ENCODE measurements around the gene FBXO45. TPM values are rescaled to one million over a fixed set of nuclear protein-coding genes. Genes with fewer than 3 reads are reported as not detected.

FBXO45 gene
- total and polyA plus RNA-seq, 9 of the 15 experiments (the other 6 are each of a cell fraction or from before 2014, with no cell fraction given): 15.2 to 52.8 (median 37.0) TPM

- Histone ChIP-seq H3K9ac (ENCODE audit: insufficient read depth in 1 of 2, low read depth in 2 of 2, low read length in 2 of 2) (no peak overlapping the region), H4K20me1 (replicated peaks; ENCODE audit: control insufficient read depth, insufficient read depth, low read length) (no peaks in the 10 kb centered on the region), H2AFZ (ENCODE audit: low read depth, low read length) (peak overlapping the region; percentile 83), H3K9me3 (replicated peaks; ENCODE audit: control insufficient read depth, insufficient read depth, low read depth, low read length) (no peaks in the 10 kb centered on the region), H3K4me2 (ENCODE audit: insufficient read depth, low read length) (no peak overlapping the region; the same call in 1 of the 2 replicates), H3K36me3 (ENCODE audit: control insufficient read depth, insufficient read depth, low read length) (no peaks in the 10 kb centered on the region), H3K27ac (ENCODE audit: extremely low read depth, low read depth, low read length) (no peak overlapping the region), H3K79me2 (ENCODE audit: control insufficient read depth, insufficient read depth, low read length) (no peaks in the 10 kb centered on the region), H3K4me1 (replicated peaks in 1 of 2; ENCODE audit: control insufficient read depth in 2 of 2, insufficient read depth in 2 of 2, low read length in 2 of 2) (peaks cover 8 to 21% of the 10 kb centered on the region in 2 experiments; a peak in 4 of 5 replicates), H3K9me1 (ENCODE audit: control insufficient read depth, insufficient read depth, low read length) (no peaks in the 10 kb centered on the region), H3K4me3 (no peak overlapping the region), H3K27me3 (ENCODE audit: control insufficient read depth in 2 of 2, insufficient read depth in 2 of 2, low read length in 2 of 2) (no peaks in the 10 kb centered on the region)
- peak; percentile 29 for FAIRE-seq
- TF ChIP-seq RBM25 (IDR thresholded peaks at IDR 0.05; ENCODE audit: low read depth, low read length, severe bottlenecking): peak; percentile 46
- TF ChIP-seq E2F4 (CRISPR knock-in tag; IDR thresholded peaks at IDR 0.05; ENCODE audit: low read depth): no peak
- TF ChIP-seq KDM1A (IDR thresholded peaks at IDR 0.05): 0 out of 4 replicates have a peak, but pooled peaks have one; percentile 13 to 25
- TF ChIP-seq ZNF121 (CRISPR knock-in tag; conservative IDR thresholded peaks at IDR 0.05): peak; percentile 72
- ATAC-seq: no peak
- intact Hi-C loops (cut with micrococcal nuclease) (no loop called here), in situ Hi-C loops (cut with MboI) (loop anchor here (10.0 kb wide), 1 partner anchor 374 kb away; no protein-coding TSS in a partner anchor)
- BruUV-seq (replicated peaks): no TSS peak
- CTCF ChIA-PET (ENCODE audit: low intra/inter-chr PET ratio): interaction anchor here (0.6 kb wide), 1 partner anchor 587 kb away, joined by 3 read pairs; no protein-coding TSS in a partner anchor
- POLR2A ChIA-PET: no interaction called here
- no peak for DNase-seq (ENCODE audit: extremely low read depth in 1 of 4, low spot score in 3 of 4)
- WGBS (ENCODE audit: insufficient coverage, low coverage, missing lambda C conversion rate): 79% methylated on average over 7 of the region's 7 CpGs
Observed at GRCh38 chr3:196600359-196600758, 31.9 kb downstream of the FBXO45 start.

- no peak overlapping the region for H3K9ac ChIP-seq (ENCODE audit: insufficient read depth in 1 of 2, low read depth in 2 of 2, low read length in 2 of 2)
- no TSS peak for BruUV-seq (replicated peaks)
- no peaks in the 10 kb centered on the region for H4K20me1 ChIP-seq (replicated peaks; ENCODE audit: control insufficient read depth, insufficient read depth, low read length)
- H3K9me3 ChIP-seq (replicated peaks; ENCODE audit: control insufficient read depth, insufficient read depth, low read depth, low read length): no peaks in the 10 kb centered on the region
- DNase-seq (ENCODE audit: extremely low read depth in 1 of 4, low spot score in 3 of 4) (no peak), FAIRE-seq (no peak), ATAC-seq (no peak)
- no peaks in the 10 kb centered on the region for H3K27me3 ChIP-seq (ENCODE audit: control insufficient read depth in 2 of 2, insufficient read depth in 2 of 2, low read length in 2 of 2)
- POLR2A ChIA-PET: no interaction called here
- H3K4me3 ChIP-seq: no peak overlapping the region
- H3K79me2 ChIP-seq (ENCODE audit: control insufficient read depth, insufficient read depth, low read length): no peaks in the 10 kb centered on the region
- TF ChIP-seq MECOM (CRISPR knock-in tag; IDR thresholded peaks at IDR 0.05): no peak
- TF ChIP-seq TCF15 (CRISPR knock-in tag; IDR thresholded peaks at IDR 0.05): no peak
- TF ChIP-seq KAT7 (CRISPR knock-in tag; IDR thresholded peaks at IDR 0.05; ENCODE audit: borderline replicate concordance): no peak
- TF ChIP-seq ZEB2 (IDR thresholded peaks at IDR 0.05): no peak
- no peak for TF ChIP-seq GABPB1 (CRISPR knock-in tag; IDR thresholded peaks at IDR 0.05)
- TF ChIP-seq RAD21 (CRISPR knock-in tag; conservative IDR thresholded peaks at IDR 0.05 in 1 of 2, IDR thresholded peaks at IDR 0.05 in 1 of 2): no peak
- H3K9me1 ChIP-seq (ENCODE audit: control insufficient read depth, insufficient read depth, low read length): no peaks in the 10 kb centered on the region
- no peaks in the 10 kb centered on the region for H3K36me3 ChIP-seq (ENCODE audit: control insufficient read depth, insufficient read depth, low read length)
- intact Hi-C loops (cut with micrococcal nuclease): no loop called here
- H2AFZ ChIP-seq (ENCODE audit: low read depth, low read length): no peak overlapping the region
- in situ Hi-C loops (cut with MboI): loop anchor here (10.0 kb wide), 1 partner anchor 372 kb away; no protein-coding TSS in a partner anchor
- CTCF ChIA-PET (ENCODE audit: low intra/inter-chr PET ratio): no interaction called here
- WGBS (ENCODE audit: insufficient coverage, low coverage, missing lambda C conversion rate): 67% methylated on average over 6 of the region's 6 CpGs
- H3K27ac ChIP-seq (ENCODE audit: extremely low read depth, low read depth, low read length): no peak overlapping the region
- H3K4me2 ChIP-seq (ENCODE audit: insufficient read depth, low read length): no peak overlapping the region
- H3K4me1 ChIP-seq (replicated peaks in 1 of 2; ENCODE audit: control insufficient read depth in 2 of 2, insufficient read depth in 2 of 2, low read length in 2 of 2): peaks cover 8 to 17% of the 10 kb centered on the region in 2 experiments; a peak in 4 of 5 replicates
Observed at GRCh38 chr3:196602673-196603072, 34.2 kb downstream of the FBXO45 start.
